Measurements from ENCODE around the gene PLK2.

The PLK2 gene

GRCh38 chr5:58477760-58478376 lies 18.0 kb upstream of the PLK2 start:
- no peak for DNase-seq (ENCODE audit: low read depth)

- DNase-seq (ENCODE audit: low read depth): no peak
Observed at GRCh38 chr5:58475404-58475803, 15.5 kb upstream of the PLK2 start.

- DNase-seq (ENCODE audit: low read depth): no peak
Observed at GRCh38 chr5:58469896-58470295, 10.0 kb upstream of the PLK2 start.

GRCh38 chr5:58466939-58467338 lies 7.1 kb upstream of the PLK2 start:
- DNase-seq (ENCODE audit: low read depth): no peak

GRCh38 chr5:58462623-58463230 lies 2.8 kb upstream of the PLK2 start:
- no peak for DNase-seq (ENCODE audit: low read depth)

- no peak for DNase-seq (ENCODE audit: low read depth)
Observed at GRCh38 chr5:58462154-58462553, 2.3 kb upstream of the PLK2 start.

GRCh38 chr5:58460732-58461286 lies 923 bp upstream of the PLK2 start:
- no peak for DNase-seq (ENCODE audit: low read depth)

GRCh38 chr5:58459146-58460001 lies 512 bp downstream of the PLK2 start:
- DNase-seq (ENCODE audit: low read depth): no peak

GRCh38 chr5:58458743-58459145 lies 1.1 kb downstream of the PLK2 start:
- DNase-seq (ENCODE audit: low read depth): no peak

- DNase-seq (ENCODE audit: low read depth): no peak
Observed at GRCh38 chr5:58458141-58458742, 1.6 kb downstream of the PLK2 start.

GRCh38 chr5:58457050-58457449 lies 2.8 kb downstream of the PLK2 start:
- DNase-seq (ENCODE audit: low read depth): no peak

GRCh38 chr5:58456486-58456885 lies 3.4 kb downstream of the PLK2 start:
- no peak for DNase-seq (ENCODE audit: low read depth)

- DNase-seq (ENCODE audit: low read depth): no peak
Observed at GRCh38 chr5:58456026-58456425, 3.9 kb downstream of the PLK2 start.

- DNase-seq (ENCODE audit: low read depth): no peak
Observed at GRCh38 chr5:58455480-58455879, 4.4 kb downstream of the PLK2 start.

GRCh38 chr5:58455066-58455465 lies 4.8 kb downstream of the PLK2 start:
- no peak for DNase-seq (ENCODE audit: low read depth)

- no peak for DNase-seq (ENCODE audit: low read depth)
Observed at GRCh38 chr5:58454025-58454424, 5.9 kb downstream of the PLK2 start.

GRCh38 chr5:58453306-58453705 lies 6.6 kb downstream of the PLK2 start:
- DNase-seq (ENCODE audit: low read depth): no peak

- DNase-seq (ENCODE audit: low read depth): no peak
Observed at GRCh38 chr5:58452566-58453258, 7.2 kb downstream of the PLK2 start.

- DNase-seq (ENCODE audit: low read depth): no peak
Observed at GRCh38 chr5:58451732-58452565, 7.9 kb downstream of the PLK2 start.

- no peak for DNase-seq (ENCODE audit: low read depth)
Observed at GRCh38 chr5:58450811-58451629, 8.9 kb downstream of the PLK2 start.

Measured in GM04503 (cell line).